WTC11 (cell line): Measurements from ENCODE around the gene GTPBP8.

Source experiments
- CTCF ChIP-seq: fragments of 200-600 bp; IDR thresholded peaks from 2 replicates; pipeline ENCODE4 v1.8.0; 2022; ENCODE audit warnings: antibody characterized with exemption
- E2F1 ChIP-seq: sonication (generic); formaldehyde crosslinking; IDR thresholded peaks from 2 replicates; pipeline ENCODE4 v1.8.0; 2022; ENCODE audit warnings: mild to moderate bottlenecking, missing genetic modification reagents
- FOXK1 ChIP-seq: sonication (generic); formaldehyde crosslinking; IDR thresholded peaks from 2 replicates; pipeline ENCODE4 v1.8.0; 2022; ENCODE audit warnings: mild to moderate bottlenecking, moderate library complexity, missing genetic modification reagents
- JUN ChIP-seq: sonication (generic); formaldehyde crosslinking; IDR thresholded peaks from 2 replicates; pipeline ENCODE4 v1.8.0; 2023; ENCODE audit warnings: mild to moderate bottlenecking, missing genetic modification reagents
- KAT7 ChIP-seq: sonication (generic); formaldehyde crosslinking; IDR thresholded peaks from 2 replicates; pipeline ENCODE4 v1.8.1; 2023; ENCODE audit warnings: missing genetic modification reagents, mild to moderate bottlenecking, borderline replicate concordance
- PREB ChIP-seq: sonication (generic); formaldehyde crosslinking; IDR thresholded peaks from 2 replicates; pipeline ENCODE4 v1.8.1; 2022; ENCODE audit warnings: mild to moderate bottlenecking, missing genetic modification reagents, moderate library complexity, borderline replicate concordance

DNA sequence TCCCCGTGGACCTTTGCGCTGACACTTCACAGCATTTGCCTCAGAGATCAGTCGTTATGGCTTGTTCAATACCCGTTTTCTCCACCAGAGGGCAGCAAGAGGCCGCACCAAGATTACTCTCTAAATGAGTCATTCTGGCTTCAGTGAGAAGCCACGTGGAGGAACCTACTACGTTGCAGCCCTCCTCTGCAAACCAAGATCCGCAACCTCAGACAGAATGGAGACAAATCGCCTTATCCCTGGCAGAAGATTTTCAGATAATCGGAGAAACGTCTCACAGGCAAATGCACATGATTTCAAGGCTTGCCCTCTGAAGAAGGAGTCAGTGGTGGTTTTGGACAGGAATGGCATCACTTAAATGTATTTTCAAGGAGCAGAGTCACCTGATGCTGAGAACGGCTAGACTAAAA, 60.5 kb downstream of the GTPBP8 start:
- TF ChIP-seq CTCF = peak; percentile 88
- no peak for TF ChIP-seq E2F1 (CRISPR knock-in tag)
- no peak for TF ChIP-seq FOXK1 (CRISPR knock-in tag)
- TF ChIP-seq JUN (CRISPR knock-in tag) = no peak
- TF ChIP-seq PREB (CRISPR knock-in tag) = no peak
- no peak for TF ChIP-seq KAT7 (CRISPR knock-in tag)
